Sigmoid colon (tissue), 4 donors: ENCODE measurements around the gene AP4S1.

Source experiments
- EP300 ChIP-seq, 4 donors: sonication (generic); formaldehyde crosslinking; IDR thresholded peaks; one replicate each; pipeline ENCODE4 v1.6.1; 2017; ENCODE audit warnings: antibody characterized with exemption in 4 of 4
- POLR2A ChIP-seq, 2 donors: fragments of 450-650 bp; IDR thresholded peaks; one replicate each; pipeline ENCODE4 v1.6.1; 2016; ENCODE audit warnings: antibody characterized with exemption in 2 of 2, mild to moderate bottlenecking in 2 of 2, moderate library complexity in 2 of 2
- TF ChIP-seq, protein P1 (sequence below), 4 experiments: fragments of 450-650 bp in 3 of 4; fragments of 200-600 bp in 1 of 4; IDR thresholded peaks; one replicate each; pipeline ENCODE4 v1.5.1; 2016 to 2019; ENCODE audit warnings: antibody characterized with exemption in 4 of 4, mild to moderate bottlenecking in 3 of 4, moderate library complexity in 2 of 4

DNA sequence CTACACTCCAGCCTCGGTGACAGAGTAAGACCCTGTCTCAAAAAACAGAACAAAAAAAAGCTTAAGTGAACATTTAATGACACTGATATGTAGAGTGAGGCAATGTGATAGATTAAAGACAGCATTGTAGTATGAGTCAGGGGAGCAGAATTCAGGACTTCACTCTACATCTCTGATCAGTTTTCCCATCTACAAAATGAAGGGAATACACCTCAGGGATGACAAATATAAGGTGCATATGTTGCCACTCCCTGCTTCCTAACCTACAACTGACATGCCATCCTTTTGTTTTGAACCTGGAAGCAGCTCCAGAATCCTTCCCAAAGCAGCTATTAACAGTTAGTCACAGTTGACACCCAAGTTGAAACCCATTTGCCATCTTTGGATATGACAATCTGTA lies 31.6 kb downstream of the AP4S1 start:
- TF ChIP-seq EP300 (IDR thresholded peaks at IDR 0.05) (no peak), POLR2A (IDR thresholded peaks at IDR 0.05) (no peak)
- TF ChIP-seq, protein P1, sequence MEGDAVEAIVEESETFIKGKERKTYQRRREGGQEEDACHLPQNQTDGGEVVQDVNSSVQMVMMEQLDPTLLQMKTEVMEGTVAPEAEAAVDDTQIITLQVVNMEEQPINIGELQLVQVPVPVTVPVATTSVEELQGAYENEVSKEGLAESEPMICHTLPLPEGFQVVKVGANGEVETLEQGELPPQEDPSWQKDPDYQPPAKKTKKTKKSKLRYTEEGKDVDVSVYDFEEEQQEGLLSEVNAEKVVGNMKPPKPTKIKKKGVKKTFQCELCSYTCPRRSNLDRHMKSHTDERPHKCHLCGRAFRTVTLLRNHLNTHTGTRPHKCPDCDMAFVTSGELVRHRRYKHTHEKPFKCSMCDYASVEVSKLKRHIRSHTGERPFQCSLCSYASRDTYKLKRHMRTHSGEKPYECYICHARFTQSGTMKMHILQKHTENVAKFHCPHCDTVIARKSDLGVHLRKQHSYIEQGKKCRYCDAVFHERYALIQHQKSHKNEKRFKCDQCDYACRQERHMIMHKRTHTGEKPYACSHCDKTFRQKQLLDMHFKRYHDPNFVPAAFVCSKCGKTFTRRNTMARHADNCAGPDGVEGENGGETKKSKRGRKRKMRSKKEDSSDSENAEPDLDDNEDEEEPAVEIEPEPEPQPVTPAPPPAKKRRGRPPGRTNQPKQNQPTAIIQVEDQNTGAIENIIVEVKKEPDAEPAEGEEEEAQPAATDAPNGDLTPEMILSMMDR (IDR thresholded peaks at IDR 0.05) = no peak
